ENCODE measurements around the gene SPDYE4.
A peak's percentile ranks its signal among the peaks of the same experiment; 100 is the strongest.

The SPDYE4 gene

GRCh38 chr17:8753976-8754440, 4.3 kb downstream of the SPDYE4 start:
- Histone ChIP-seq H2AFZ (ENCODE audit: low read length) (no peak overlapping the region), H4K20me1 (ENCODE audit: insufficient read depth, low read length) (no peaks in the 10 kb centered on the region), H3K4me2 (ENCODE audit: low read length) (no peak overlapping the region), H3K36me3 (ENCODE audit: insufficient read depth, low read length) (no peaks in the 10 kb centered on the region), H3K9me2 (ENCODE audit: low read depth, low read length) (no peaks in the 10 kb centered on the region), H3K9ac (ENCODE audit: low read length) (no peak overlapping the region), H3K4me3 (ENCODE audit: low read depth, low read length, poor library complexity, severe bottlenecking) (no peak overlapping the region), H3K79me2 (ENCODE audit: insufficient read depth, low read length) (no peaks in the 10 kb centered on the region), H3K27me3 (ENCODE audit: insufficient read depth, low read length) (no peaks in the 10 kb centered on the region; the same call in 1 of the 2 replicates), H3K4me1 (ENCODE audit: insufficient read depth, low read length, severe bottlenecking) (no peaks in the 10 kb centered on the region), H3K9me3 (ENCODE audit: low read length) (no peaks in the 10 kb centered on the region), H3F3A (ENCODE audit: insufficient read depth, low read length) (no peaks in the 10 kb centered on the region), H3K27ac (ENCODE audit: low read depth, low read length, poor library complexity, severe bottlenecking) (no peak overlapping the region)
- TF ChIP-seq EZH2 (IDR thresholded peaks at IDR 0.05; ENCODE audit: borderline replicate concordance, low read length): no peak
- peak; percentile 67 for TF ChIP-seq CTCF (IDR thresholded peaks at IDR 0.05; ENCODE audit: low read length)

DNA sequence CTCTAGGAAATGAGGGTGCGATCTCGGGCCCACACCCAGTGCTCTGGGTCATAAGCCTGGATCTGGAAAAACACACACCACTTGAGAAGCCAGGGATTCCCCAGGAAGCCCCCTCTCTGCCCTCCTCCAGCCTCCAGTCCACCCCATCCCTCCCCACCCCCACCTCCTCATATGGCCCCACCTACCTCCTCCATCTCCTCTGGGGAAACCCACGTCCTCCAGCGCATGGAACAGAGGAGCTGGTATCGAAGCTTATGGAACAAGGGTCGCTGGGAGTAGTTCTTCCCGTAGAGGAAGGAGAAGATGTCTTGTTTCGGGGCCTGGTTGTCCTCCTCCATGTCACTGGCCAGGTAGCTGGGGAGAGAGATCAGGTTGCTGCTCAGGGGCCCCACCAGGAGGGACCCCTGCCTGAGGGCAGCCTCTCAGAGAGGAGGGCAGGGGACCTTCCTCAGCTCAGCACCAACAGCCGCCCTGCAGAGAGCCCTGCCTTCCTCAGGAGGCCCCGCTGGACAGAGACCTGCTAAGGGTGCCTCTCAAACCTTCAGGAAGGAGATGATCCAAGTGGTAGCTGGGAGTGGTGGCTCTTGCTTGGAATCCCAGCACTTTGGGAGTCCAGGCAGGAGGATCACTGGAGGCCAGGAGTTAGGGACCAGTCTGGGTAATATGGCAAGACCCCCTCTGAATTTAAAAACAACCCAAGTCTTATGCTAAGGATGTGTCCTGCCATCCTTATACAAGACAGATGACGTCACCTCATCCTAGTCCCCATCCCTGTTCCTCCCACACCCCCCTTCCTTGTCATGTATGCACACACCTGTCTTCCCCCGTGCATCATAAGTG, 5.0 kb downstream of the SPDYE4 start:
- TF ChIP-seq CTCF (IDR thresholded peaks at IDR 0.05; ENCODE audit: low read length) (no peak), EZH2 (IDR thresholded peaks at IDR 0.05; ENCODE audit: borderline replicate concordance, low read length) (no peak)
- H3F3A ChIP-seq (ENCODE audit: insufficient read depth, low read length): no peaks in the 10 kb centered on the region

DNA sequence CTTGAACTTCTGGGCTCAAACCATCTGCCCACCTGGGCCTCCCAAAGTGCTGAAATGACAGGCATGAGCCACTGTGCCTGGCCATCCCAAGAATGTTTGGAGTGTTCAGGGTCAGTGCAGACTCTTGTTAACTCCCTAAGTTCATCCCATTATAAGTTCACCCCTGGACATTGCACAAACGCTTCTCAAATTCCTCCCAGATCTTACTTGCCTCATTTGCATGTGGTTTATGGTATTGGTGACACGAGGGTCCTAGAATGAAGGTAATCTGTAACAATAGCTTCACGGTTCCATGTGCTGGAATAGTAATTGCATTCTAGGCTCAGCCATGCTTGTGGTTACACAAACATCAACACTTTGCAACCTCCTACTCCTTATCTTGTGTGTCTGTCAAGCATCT, 8.7 kb downstream of the SPDYE4 start:
- Histone ChIP-seq H3K4me2 (ENCODE audit: low read length) (no peak overlapping the region), H3K36me3 (ENCODE audit: insufficient read depth, low read length) (no peaks in the 10 kb centered on the region), H3K79me2 (ENCODE audit: insufficient read depth, low read length) (no peaks in the 10 kb centered on the region), H3K4me3 (ENCODE audit: low read depth, low read length, poor library complexity, severe bottlenecking) (no peak overlapping the region), H3F3A (ENCODE audit: insufficient read depth, low read length) (no peaks in the 10 kb centered on the region), H3K27ac (ENCODE audit: low read depth, low read length, poor library complexity, severe bottlenecking) (no peak overlapping the region), H3K9ac (ENCODE audit: low read length) (no peak overlapping the region), H3K4me1 (ENCODE audit: insufficient read depth, low read length, severe bottlenecking) (peaks cover 10% of the 10 kb centered on the region), H3K27me3 (ENCODE audit: insufficient read depth, low read length) (no peaks in the 10 kb centered on the region), H2AFZ (ENCODE audit: low read length) (no peak overlapping the region), H3K9me3 (ENCODE audit: low read length) (no peaks in the 10 kb centered on the region), H4K20me1 (ENCODE audit: insufficient read depth, low read length) (no peaks in the 10 kb centered on the region), H3K9me2 (ENCODE audit: low read depth, low read length) (no peaks in the 10 kb centered on the region)
- TF ChIP-seq CTCF (IDR thresholded peaks at IDR 0.05; ENCODE audit: low read length): no peak
- TF ChIP-seq EZH2 (IDR thresholded peaks at IDR 0.05; ENCODE audit: borderline replicate concordance, low read length): no peak

More for the DNA sequence above, 5.0 kb downstream of the SPDYE4 start:
- H3K27ac ChIP-seq (ENCODE audit: low read depth, low read length, poor library complexity, severe bottlenecking): no peak overlapping the region
- no peak overlapping the region for H3K9ac ChIP-seq (ENCODE audit: low read length)
- H3K4me3 ChIP-seq (ENCODE audit: low read depth, low read length, poor library complexity, severe bottlenecking): no peak overlapping the region
- no peaks in the 10 kb centered on the region for H3K79me2 ChIP-seq (ENCODE audit: insufficient read depth, low read length)
- no peaks in the 10 kb centered on the region for H4K20me1 ChIP-seq (ENCODE audit: insufficient read depth, low read length)
- H3K4me1 ChIP-seq (ENCODE audit: insufficient read depth, low read length, severe bottlenecking): no peaks in the 10 kb centered on the region
- no peaks in the 10 kb centered on the region for H3K9me3 ChIP-seq (ENCODE audit: low read length)
- H3K4me2 ChIP-seq (ENCODE audit: low read length): no peak overlapping the region
- no peak overlapping the region for H2AFZ ChIP-seq (ENCODE audit: low read length)
- H3K9me2 ChIP-seq (ENCODE audit: low read depth, low read length): no peaks in the 10 kb centered on the region
- H3K36me3 ChIP-seq (ENCODE audit: insufficient read depth, low read length): no peaks in the 10 kb centered on the region
- no peaks in the 10 kb centered on the region; the same call in 1 of the 2 replicates for H3K27me3 ChIP-seq (ENCODE audit: insufficient read depth, low read length)

All from OCI-LY1 (cell line).